HG02885 (cell line): Measurements from ENCODE around the gene CACNA1C.

Experiments used
- ATAC-seq: cut with Tn5 transposase; IDR thresholded peaks from one replicate; pipeline ENCODE4 v1.9.1; 2021; ENCODE audit warnings: mild to moderate bottlenecking; ENCODE audit not compliant: unreplicated experiment, poor library complexity

Gene CACNA1C

GRCh38 chr12:2513141-2514037, 460.6 kb downstream of the CACNA1C start:
- ATAC-seq, result no peak

GRCh38 chr12:2514038-2514340, 461.2 kb downstream of the CACNA1C start:
- no peak for ATAC-seq

GRCh38 chr12:2520722-2521246, 468.0 kb downstream of the CACNA1C start:
- ATAC-seq, result no peak

GRCh38 chr12:2523317-2523716, 470.5 kb downstream of the CACNA1C start:
- no peak for ATAC-seq

GRCh38 chr12:2523844-2524243, 471.1 kb downstream of the CACNA1C start:
- no peak for ATAC-seq

GRCh38 chr12:2526371-2526770, 473.6 kb downstream of the CACNA1C start:
- no peak for ATAC-seq

- ATAC-seq, result no peak
Observed at GRCh38 chr12:2528001-2528400, 475.2 kb downstream of the CACNA1C start.

- no peak for ATAC-seq
Observed at GRCh38 chr12:2529807-2530206, 477.0 kb downstream of the CACNA1C start.

- ATAC-seq, result no peak
Observed at GRCh38 chr12:2531371-2531770, 478.6 kb downstream of the CACNA1C start.

GRCh38 chr12:2533036-2533435, 480.2 kb downstream of the CACNA1C start:
- no peak for ATAC-seq

GRCh38 chr12:2535583-2536204, 482.9 kb downstream of the CACNA1C start:
- no peak for ATAC-seq

GRCh38 chr12:2536724-2537123, 483.9 kb downstream of the CACNA1C start:
- ATAC-seq, result no peak

GRCh38 chr12:2537868-2538541, 485.2 kb downstream of the CACNA1C start:
- ATAC-seq, result no peak

GRCh38 chr12:2539938-2540337, 487.2 kb downstream of the CACNA1C start:
- no peak for ATAC-seq

- ATAC-seq, result no peak
Observed at GRCh38 chr12:2540535-2540941, 487.8 kb downstream of the CACNA1C start.

- ATAC-seq, result no peak
Observed at GRCh38 chr12:2541631-2542204, 488.9 kb downstream of the CACNA1C start.

- no peak for ATAC-seq
Observed at GRCh38 chr12:2543801-2544200, 491.0 kb downstream of the CACNA1C start.

GRCh38 chr12:2544230-2544629, 491.4 kb downstream of the CACNA1C start:
- no peak for ATAC-seq

- ATAC-seq, result no peak
Observed at GRCh38 chr12:2547273-2548044, 494.7 kb downstream of the CACNA1C start.

GRCh38 chr12:2548081-2548480, 495.3 kb downstream of the CACNA1C start:
- no peak for ATAC-seq
